Urothelium cell line (cell line): ENCODE measurements around the gene CKAP5.
"Not testable (repeated sequence)": the region's sequence is repeated elsewhere in the genome, so short reads cannot be mapped to it uniquely, and the experiment has no call there.

Experiments
- DNase-seq: peaks from one replicate; pipeline ENCODE4 v3.0.0; 2011; ENCODE audit warnings: low spot score, mixed read lengths
- FAIRE-seq: peaks from 2 replicates; lab custom pipeline; 2011; peaks lifted over from hg19 to GRCh38; lab: Jason Lieb, UNC

Gene CKAP5

GRCh38 chr11:46729110-46730027, 116.7 kb downstream of the CKAP5 start:
- FAIRE-seq (no peak), DNase-seq (no peak)

GRCh38 chr11:46728659-46729040, 117.4 kb downstream of the CKAP5 start:
- FAIRE-seq (no peak), DNase-seq (no peak)

- DNase-seq (no peak), FAIRE-seq (no peak)
Measured at GRCh38 chr11:46727952-46728658, 118.0 kb downstream of the CKAP5 start.

- DNase-seq (no peak), FAIRE-seq (no peak)
Measured at GRCh38 chr11:46726206-46726862, 119.7 kb downstream of the CKAP5 start.

- no peak for FAIRE-seq
- no peak for DNase-seq
Measured at GRCh38 chr11:46725338-46726205, 120.5 kb downstream of the CKAP5 start.

- no peak for DNase-seq
- FAIRE-seq = no peak
Measured at GRCh38 chr11:46724088-46724487, 122.0 kb downstream of the CKAP5 start.

GRCh38 chr11:46723359-46723680, 122.8 kb downstream of the CKAP5 start:
- FAIRE-seq = no peak
- DNase-seq = no peak

GRCh38 chr11:46722566-46723358, 123.3 kb downstream of the CKAP5 start:
- FAIRE-seq = no peak
- no peak for DNase-seq

GRCh38 chr11:46721286-46721685, 124.8 kb downstream of the CKAP5 start:
- no peak for DNase-seq
- no peak for FAIRE-seq

- no peak for DNase-seq
- FAIRE-seq = no peak
Measured at GRCh38 chr11:46719543-46720218, 126.4 kb downstream of the CKAP5 start.

- DNase-seq = no peak
- FAIRE-seq = no peak
Measured at GRCh38 chr11:46719048-46719542, 127.0 kb downstream of the CKAP5 start, which contains the start of gene F2. Gene F2, plus strand, starts transcription at chr11:46719213. Its CDS starts 23 bp downstream, at chr11:46719236.

- DNase-seq = peak; percentile 54
Measured at GRCh38 chr11:46718155-46719019, 127.7 kb downstream of the CKAP5 start.

GRCh38 chr11:46717825-46718154, 128.3 kb downstream of the CKAP5 start:
- not testable (repeated sequence) for DNase-seq, FAIRE-seq

More at GRCh38 chr11:46718155-46719019, 127.7 kb downstream of the CKAP5 start:
- no peak for FAIRE-seq

GRCh38 chr11:46712874-46713576, 133.1 kb downstream of the CKAP5 start:
- FAIRE-seq (no peak), DNase-seq (no peak)

GRCh38 chr11:46711303-46711702, 134.8 kb downstream of the CKAP5 start:
- DNase-seq = no peak

GRCh38 chr11:46710821-46711269, 135.2 kb downstream of the CKAP5 start:
- no peak for DNase-seq
- FAIRE-seq = no peak

More at GRCh38 chr11:46711303-46711702, 134.8 kb downstream of the CKAP5 start:
- FAIRE-seq = no peak

GRCh38 chr11:46709351-46709750, 136.7 kb downstream of the CKAP5 start:
- FAIRE-seq, DNase-seq: not testable (repeated sequence)
